Measurements from ENCODE around the gene IMMP2L. TPM values are rescaled to one million over a fixed set of nuclear protein-coding genes. Genes with fewer than 3 reads are reported as not detected.

Gene IMMP2L
- total and polyA plus RNA-seq, 2 of the 13 experiments (the other 11 are each of a cell fraction or from before 2014, with no cell fraction given), result 7.8 to 16.9 TPM

DNA sequence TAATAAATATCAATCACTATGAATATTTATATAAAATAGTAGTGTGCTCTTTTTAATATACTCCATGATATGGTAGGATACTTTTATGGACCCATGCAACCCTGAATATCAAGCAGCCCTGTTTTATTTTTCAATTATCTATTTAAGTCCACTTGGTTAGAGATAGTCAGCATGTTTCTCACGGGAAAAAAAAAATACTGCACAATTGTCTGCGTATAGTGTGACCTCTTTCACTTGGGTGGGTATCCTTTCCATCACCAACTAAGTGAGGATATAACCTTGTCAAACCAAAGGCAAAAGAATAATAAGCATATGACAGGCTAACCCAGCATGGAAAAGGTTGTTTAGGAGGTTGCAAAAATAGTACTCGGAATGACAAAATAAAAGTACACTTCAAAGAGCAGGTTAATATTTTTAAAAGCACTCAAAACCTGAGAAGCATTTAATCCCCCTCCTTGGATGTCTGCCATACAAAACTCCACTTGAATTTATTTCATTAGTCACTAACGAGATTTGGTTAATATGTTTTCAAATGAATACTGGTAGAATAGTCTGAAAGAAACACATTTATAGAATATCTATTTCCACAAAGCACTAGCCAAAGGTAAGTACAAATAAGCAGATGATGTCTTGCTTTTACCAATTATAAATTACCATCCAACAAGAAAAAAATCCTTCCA is 76.5 kb downstream of the IMMP2L start:
- WGBS (ENCODE audit: low lambda C conversion rate), result 92% methylated on average over 4 of the region's 4 CpGs
- H3K36me3 ChIP-seq (replicated peaks in 1 of 2; ENCODE audit: control insufficient read depth in 1 of 2, insufficient read depth in 2 of 2, low read length in 2 of 2), result no peaks in the 10 kb centered on the region
- in situ Hi-C loops (cut with HindIII; ENCODE audit: extremely low pct_ligation_motif_present, low pct_unique_long_range_greater_than_20kb), result loop anchor here (5.0 kb wide), 1 partner anchor 394 kb away; the partner anchor contains the start of gene LRRN3
- intact Hi-C loops (cut with micrococcal nuclease; ENCODE audit: unreplicated experiment), result loop anchor here (1.0 to 10.0 kb wide), 4 partner anchors 173 to 1391 kb away; no protein-coding TSS in a partner anchor
- no peak overlapping the region for H3K9ac ChIP-seq (ENCODE audit: insufficient read depth, low read depth, low read length)
- no peaks in the 10 kb centered on the region for H3K79me2 ChIP-seq (ENCODE audit: insufficient read depth, low read length)
- ATAC-seq, result no peak
- CTCF ChIA-PET (ENCODE audit: low intra/inter-chr PET ratio, low total read pairs), result interaction anchor here (0.9 to 1.4 kb wide), 3 partner anchors 250 to 1395 kb away, joined by 4 to 11 read pairs (median 4); no protein-coding TSS in a partner anchor
- POLR2A ChIA-PET, result no interaction called here
- H3K4me1 ChIP-seq (ENCODE audit: insufficient read depth, low read length), result no peaks in the 10 kb centered on the region
- H4K20me1 ChIP-seq (ENCODE audit: insufficient read depth, low read length), result no peaks in the 10 kb centered on the region
- FAIRE-seq, result no peak
- no peak for DNase-seq (ENCODE audit: low spot score)
- H3K27ac ChIP-seq (ENCODE audit: extremely low read length, insufficient read depth, low read length), result no peak overlapping the region
- TF ChIP-seq ZNF446 (CRISPR knock-in tag; IDR thresholded peaks at IDR 0.05) (no peak), HMGXB4 (CRISPR knock-in tag; IDR thresholded peaks at IDR 0.05; ENCODE audit: borderline replicate concordance in 1 of 2, low read depth in 1 of 2) (no peak), ZNF577 (CRISPR knock-in tag; IDR thresholded peaks at IDR 0.05; ENCODE audit: borderline replicate concordance, low read depth) (no peak), NCOA1 (CRISPR knock-in tag; IDR thresholded peaks at IDR 0.05) (no peak), NONO (IDR thresholded peaks at IDR 0.05) (no peak), NONO (CRISPR knock-in tag; conservative IDR thresholded peaks at IDR 0.05) (no peak), SSRP1 (CRISPR knock-in tag; IDR thresholded peaks at IDR 0.05) (no peak), ZSCAN12 (CRISPR knock-in tag; IDR thresholded peaks at IDR 0.05) (no peak), ZSCAN25 (CRISPR knock-in tag; IDR thresholded peaks at IDR 0.05) (no peak), SATB2 (CRISPR knock-in tag; IDR thresholded peaks at IDR 0.05) (no peak)
- TF ChIP-seq, protein P1, sequence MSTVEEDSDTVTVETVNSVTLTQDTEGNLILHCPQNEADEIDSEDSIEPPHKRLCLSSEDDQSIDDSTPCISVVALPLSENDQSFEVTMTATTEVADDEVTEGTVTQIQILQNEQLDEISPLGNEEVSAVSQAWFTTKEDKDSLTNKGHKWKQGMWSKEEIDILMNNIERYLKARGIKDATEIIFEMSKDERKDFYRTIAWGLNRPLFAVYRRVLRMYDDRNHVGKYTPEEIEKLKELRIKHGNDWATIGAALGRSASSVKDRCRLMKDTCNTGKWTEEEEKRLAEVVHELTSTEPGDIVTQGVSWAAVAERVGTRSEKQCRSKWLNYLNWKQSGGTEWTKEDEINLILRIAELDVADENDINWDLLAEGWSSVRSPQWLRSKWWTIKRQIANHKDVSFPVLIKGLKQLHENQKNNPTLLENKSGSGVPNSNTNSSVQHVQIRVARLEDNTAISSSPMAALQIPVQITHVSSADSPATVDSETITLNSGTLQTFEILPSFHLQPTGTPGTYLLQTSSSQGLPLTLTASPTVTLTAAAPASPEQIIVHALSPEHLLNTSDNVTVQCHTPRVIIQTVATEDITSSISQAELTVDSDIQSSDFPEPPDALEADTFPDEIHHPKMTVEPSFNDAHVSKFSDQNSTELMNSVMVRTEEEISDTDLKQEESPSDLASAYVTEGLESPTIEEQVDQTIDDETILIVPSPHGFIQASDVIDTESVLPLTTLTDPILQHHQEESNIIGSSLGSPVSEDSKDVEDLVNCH (CRISPR knock-in tag; IDR thresholded peaks at IDR 0.05), result no peak
- TF ChIP-seq, protein P2, sequence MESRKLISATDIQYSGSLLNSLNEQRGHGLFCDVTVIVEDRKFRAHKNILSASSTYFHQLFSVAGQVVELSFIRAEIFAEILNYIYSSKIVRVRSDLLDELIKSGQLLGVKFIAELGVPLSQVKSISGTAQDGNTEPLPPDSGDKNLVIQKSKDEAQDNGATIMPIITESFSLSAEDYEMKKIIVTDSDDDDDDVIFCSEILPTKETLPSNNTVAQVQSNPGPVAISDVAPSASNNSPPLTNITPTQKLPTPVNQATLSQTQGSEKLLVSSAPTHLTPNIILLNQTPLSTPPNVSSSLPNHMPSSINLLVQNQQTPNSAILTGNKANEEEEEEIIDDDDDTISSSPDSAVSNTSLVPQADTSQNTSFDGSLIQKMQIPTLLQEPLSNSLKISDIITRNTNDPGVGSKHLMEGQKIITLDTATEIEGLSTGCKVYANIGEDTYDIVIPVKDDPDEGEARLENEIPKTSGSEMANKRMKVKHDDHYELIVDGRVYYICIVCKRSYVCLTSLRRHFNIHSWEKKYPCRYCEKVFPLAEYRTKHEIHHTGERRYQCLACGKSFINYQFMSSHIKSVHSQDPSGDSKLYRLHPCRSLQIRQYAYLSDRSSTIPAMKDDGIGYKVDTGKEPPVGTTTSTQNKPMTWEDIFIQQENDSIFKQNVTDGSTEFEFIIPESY (CRISPR knock-in tag; IDR thresholded peaks at IDR 0.05), result no peak
- TF ChIP-seq, protein P3, sequence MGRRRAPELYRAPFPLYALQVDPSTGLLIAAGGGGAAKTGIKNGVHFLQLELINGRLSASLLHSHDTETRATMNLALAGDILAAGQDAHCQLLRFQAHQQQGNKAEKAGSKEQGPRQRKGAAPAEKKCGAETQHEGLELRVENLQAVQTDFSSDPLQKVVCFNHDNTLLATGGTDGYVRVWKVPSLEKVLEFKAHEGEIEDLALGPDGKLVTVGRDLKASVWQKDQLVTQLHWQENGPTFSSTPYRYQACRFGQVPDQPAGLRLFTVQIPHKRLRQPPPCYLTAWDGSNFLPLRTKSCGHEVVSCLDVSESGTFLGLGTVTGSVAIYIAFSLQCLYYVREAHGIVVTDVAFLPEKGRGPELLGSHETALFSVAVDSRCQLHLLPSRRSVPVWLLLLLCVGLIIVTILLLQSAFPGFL (CRISPR knock-in tag; IDR thresholded peaks at IDR 0.05), result no peak
- TF ChIP-seq, protein P4, sequence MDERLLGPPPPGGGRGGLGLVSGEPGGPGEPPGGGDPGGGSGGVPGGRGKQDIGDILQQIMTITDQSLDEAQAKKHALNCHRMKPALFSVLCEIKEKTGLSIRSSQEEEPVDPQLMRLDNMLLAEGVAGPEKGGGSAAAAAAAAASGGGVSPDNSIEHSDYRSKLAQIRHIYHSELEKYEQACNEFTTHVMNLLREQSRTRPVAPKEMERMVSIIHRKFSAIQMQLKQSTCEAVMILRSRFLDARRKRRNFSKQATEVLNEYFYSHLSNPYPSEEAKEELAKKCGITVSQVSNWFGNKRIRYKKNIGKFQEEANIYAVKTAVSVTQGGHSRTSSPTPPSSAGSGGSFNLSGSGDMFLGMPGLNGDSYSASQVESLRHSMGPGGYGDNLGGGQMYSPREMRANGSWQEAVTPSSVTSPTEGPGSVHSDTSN (CRISPR knock-in tag; IDR thresholded peaks at IDR 0.05), result no peak
- no TSS peak for BruUV-seq (replicated peaks)
- no peaks in the 10 kb centered on the region for H3K9me3 ChIP-seq (ENCODE audit: low read length)
- H3K27me3 ChIP-seq (ENCODE audit: control insufficient read depth in 1 of 2, insufficient read depth in 2 of 2, low read length in 2 of 2), result no peaks in the 10 kb centered on the region
- no peak overlapping the region for H2AFZ ChIP-seq (ENCODE audit: low read length)
- no peak overlapping the region for H3K4me3 ChIP-seq (replicated peaks in 1 of 3; ENCODE audit: insufficient read depth in 1 of 3, low read depth in 2 of 3, low read length in 3 of 3)
- H3K4me2 ChIP-seq (ENCODE audit: low read depth, low read length), result no peak overlapping the region

All from HepG2 (cell line).